GM13976 (cell line): ENCODE measurements around the gene SPCS2.
A peak's percentile ranks its signal among the peaks of the same experiment; 100 is the strongest.

Source experiments
- DNase-seq: peaks from one replicate; pipeline ENCODE4 v3.0.0; 2012; ENCODE audit warnings: low spot score
- in situ Hi-C: fragments of 300-500 bp; cut with MboI; formaldehyde crosslinking; loops from one replicate; pipeline ENCODE4 v1.12.0; 2022; ENCODE audit warnings: low sequenced_read_pairs, mixed read lengths, inconsistent platforms; ENCODE audit not compliant: unreplicated experiment
- TF ChIP-seq, protein P1 (sequence below): IDR thresholded peaks from 2 replicates; pipeline ENCODE4 v1.5.1; 2012; ENCODE audit warnings: borderline replicate concordance, mild to moderate bottlenecking; ENCODE audit not compliant: insufficient read depth; ENCODE audit errors: extremely low read depth, missing control alignments, control extremely low read depth

SPCS2 gene

DNA sequence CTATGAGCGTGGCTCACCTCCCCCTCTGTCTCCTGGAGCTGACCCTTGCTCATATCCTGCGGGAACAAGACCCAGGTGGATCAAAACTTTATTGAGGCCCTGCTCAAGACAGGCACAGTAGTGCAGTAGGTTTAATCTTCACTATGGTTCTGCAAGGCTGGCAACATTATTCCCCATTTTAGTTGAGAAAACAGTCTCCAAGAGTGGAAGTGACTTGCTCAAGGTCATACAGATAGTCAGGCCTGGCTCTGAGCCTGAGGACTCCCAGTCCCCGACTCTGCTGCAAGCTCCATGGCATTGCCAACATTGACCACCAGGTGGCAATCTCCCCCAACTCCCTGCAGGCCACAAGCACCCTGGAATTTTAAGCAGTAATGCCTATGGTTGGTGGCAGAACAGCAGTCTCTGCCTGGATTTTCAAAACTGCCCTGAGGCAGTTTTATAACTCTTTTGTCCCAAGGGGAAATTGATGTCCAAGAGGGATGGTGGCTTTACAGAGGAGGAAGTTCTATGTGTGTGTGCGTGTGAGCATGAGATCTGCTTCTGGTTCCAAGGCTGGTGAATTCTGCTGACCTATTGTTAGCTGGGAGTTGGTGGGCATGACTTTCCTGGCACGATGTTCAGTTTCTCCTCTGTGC lies 73.8 kb downstream of the SPCS2 start:
- TF ChIP-seq, protein P1, sequence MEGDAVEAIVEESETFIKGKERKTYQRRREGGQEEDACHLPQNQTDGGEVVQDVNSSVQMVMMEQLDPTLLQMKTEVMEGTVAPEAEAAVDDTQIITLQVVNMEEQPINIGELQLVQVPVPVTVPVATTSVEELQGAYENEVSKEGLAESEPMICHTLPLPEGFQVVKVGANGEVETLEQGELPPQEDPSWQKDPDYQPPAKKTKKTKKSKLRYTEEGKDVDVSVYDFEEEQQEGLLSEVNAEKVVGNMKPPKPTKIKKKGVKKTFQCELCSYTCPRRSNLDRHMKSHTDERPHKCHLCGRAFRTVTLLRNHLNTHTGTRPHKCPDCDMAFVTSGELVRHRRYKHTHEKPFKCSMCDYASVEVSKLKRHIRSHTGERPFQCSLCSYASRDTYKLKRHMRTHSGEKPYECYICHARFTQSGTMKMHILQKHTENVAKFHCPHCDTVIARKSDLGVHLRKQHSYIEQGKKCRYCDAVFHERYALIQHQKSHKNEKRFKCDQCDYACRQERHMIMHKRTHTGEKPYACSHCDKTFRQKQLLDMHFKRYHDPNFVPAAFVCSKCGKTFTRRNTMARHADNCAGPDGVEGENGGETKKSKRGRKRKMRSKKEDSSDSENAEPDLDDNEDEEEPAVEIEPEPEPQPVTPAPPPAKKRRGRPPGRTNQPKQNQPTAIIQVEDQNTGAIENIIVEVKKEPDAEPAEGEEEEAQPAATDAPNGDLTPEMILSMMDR = peak; percentile 85
- in situ Hi-C loops = loop anchor here (10.0 kb wide), 2 partner anchors 192 to 222 kb away; partner anchors contain the start of gene TPBGL
- peak; percentile 73 for DNase-seq

DNA sequence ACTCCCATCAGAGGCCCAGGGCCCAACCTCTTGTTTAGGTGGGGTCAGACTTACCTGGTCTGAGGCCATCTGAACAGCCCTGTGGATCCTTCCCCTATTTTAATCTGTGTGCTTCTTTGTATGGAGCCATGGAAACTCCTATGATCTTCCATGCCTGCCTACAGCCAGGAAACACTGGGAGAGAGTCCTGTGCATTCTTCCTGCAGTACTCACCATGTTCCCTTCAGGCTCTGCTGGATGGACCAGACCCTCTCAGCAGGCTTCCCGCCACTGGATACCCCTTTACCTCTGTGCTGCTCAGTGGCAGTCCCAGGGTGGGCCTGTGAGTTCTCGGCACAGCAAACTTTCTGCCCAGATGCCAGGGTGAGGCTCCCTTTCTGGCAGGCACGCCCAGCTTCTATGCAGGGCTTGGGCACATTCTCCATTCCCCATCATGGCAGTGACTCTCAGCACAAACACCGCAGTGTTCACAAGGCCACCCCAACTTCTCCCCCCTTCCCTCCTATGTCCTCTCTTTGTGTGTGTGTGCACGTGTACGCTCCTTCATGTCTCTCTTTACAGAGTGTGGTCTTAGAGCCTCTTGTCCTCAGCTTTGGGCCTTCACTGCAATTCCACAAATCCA lies 74.5 kb downstream of the SPCS2 start:
- TF ChIP-seq, protein P1 = no peak
- in situ Hi-C loops = loop anchor here (10.0 kb wide), 2 partner anchors 191 to 221 kb away; partner anchors contain the start of gene TPBGL
- no peak for DNase-seq

DNA sequence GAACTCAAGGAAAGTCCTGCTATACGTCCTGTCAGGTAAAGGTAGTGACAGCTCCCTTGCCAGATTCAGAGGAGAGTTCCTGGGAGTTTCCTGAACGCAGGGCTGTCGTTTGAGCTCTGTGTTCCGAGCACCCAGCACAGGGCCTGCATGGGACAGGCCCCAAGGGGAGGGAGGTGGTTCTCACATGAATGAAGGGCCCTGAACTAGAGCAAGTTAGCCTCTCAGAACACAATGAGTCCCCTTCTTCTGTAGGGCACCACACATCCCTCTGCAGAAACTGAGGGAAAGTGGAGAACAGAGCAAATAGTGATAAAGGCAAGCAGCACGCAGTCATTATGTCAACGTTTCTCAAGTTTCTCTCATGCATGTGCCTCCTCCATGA lies 75.0 kb downstream of the SPCS2 start:
- TF ChIP-seq, protein P1 = no peak
- in situ Hi-C loops = loop anchor here (10.0 kb wide), 2 partner anchors 191 to 221 kb away; partner anchors contain the start of gene TPBGL
- no peak for DNase-seq

DNA sequence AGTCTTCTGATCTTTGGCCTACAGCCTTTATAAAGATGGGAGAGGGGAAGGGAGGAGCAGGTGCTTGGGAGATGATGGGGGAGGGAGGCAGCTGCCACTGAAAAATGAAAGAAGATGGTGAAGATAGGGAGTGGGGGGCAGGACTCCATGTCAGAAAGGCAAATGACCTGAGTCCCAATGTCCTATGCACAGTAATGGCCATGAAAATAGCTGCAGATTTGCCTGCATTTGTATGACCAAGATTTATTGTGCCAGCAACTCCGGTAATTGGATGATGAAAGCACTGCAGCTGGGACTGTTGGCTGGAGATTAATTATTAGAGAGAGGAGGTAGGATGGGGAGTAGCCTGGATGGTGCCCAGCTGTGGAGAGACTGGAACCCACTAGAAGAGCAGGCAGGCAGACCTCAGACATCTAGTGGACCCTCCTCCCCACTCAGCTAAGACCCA lies 75.7 kb downstream of the SPCS2 start:
- no peak for DNase-seq
- TF ChIP-seq, protein P1 = no peak
- in situ Hi-C loops = loop anchor here (10.0 kb wide), 2 partner anchors 190 to 220 kb away; partner anchors contain the start of gene TPBGL

DNA sequence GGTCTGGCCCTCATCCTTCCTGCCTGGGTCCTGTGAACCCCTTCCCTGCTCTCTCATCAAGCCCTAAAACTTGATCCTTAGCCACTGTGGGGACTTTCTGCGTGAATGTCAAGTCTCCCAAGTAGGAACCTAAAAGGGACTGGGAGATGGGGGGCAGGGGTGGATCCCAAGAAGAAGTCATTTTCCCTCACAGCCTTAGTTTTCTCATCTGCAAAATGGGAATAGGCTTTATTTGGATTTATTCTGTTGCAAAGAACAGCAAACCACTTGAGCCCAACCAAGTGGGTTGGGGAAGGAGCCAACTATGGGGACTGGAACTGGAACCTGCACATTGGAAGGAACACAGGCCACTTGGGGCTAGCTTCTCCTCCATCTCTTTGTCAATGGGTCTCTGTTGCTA lies 76.5 kb downstream of the SPCS2 start:
- DNase-seq = no peak
- TF ChIP-seq, protein P1 = no peak
- in situ Hi-C loops = loop anchor here (10.0 kb wide), 2 partner anchors 189 to 219 kb away; partner anchors contain the start of gene TPBGL

DNA sequence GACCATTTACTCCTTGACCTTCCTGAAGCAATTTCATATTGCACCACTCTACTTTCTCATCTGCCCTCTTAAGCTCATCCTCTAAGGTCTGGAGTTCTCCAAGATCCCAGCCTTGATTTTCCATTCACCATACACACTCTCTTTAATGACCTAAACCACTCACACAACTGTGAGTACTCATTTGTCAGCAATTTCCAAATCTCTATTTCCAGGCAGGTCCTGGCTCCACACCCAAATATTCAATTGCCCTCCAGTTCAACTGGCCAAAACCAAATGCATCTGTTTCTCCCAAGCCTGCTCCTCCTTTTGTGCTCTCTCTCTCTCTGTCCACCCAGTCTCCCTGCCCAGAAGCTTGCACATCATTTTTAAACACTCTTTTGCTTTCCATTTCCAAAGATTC lies 79.3 kb downstream of the SPCS2 start:
- TF ChIP-seq, protein P1 = no peak
- in situ Hi-C loops = loop anchor here (10.0 kb wide), 2 partner anchors 186 to 216 kb away; partner anchors contain the start of gene TPBGL
- no peak for DNase-seq
